ENCODE data around the gene PEA15.

DNA sequence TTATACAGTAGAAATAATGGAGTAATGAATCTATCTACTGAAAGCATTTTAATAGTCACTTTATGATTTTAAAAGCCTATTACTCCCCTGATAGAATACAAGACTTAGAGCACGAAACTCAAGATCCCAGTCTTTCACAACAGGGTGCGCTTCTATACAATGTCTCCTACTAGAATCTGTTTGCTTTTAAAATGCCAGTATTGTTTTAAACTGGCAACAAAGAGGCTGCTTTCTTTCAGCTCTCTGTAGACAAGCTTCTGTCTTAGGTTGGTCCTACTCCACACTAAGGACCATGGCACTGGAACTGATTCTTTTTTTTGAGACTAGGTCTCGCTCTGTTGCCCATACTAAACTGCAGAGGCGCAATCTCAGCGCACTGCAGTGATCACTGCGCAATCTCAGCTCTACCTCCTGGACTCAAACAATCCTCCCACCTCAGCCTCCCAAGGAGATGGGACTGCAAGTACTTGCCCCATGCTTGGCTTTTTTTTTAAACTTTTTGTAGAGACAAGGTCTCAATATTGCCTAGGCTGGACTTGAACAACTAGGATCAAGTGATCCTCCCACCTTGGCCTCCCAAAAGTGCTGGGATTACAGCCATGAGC is 52.3 kb downstream of the PEA15 start:
- TF ChIP-seq, protein P1, sequence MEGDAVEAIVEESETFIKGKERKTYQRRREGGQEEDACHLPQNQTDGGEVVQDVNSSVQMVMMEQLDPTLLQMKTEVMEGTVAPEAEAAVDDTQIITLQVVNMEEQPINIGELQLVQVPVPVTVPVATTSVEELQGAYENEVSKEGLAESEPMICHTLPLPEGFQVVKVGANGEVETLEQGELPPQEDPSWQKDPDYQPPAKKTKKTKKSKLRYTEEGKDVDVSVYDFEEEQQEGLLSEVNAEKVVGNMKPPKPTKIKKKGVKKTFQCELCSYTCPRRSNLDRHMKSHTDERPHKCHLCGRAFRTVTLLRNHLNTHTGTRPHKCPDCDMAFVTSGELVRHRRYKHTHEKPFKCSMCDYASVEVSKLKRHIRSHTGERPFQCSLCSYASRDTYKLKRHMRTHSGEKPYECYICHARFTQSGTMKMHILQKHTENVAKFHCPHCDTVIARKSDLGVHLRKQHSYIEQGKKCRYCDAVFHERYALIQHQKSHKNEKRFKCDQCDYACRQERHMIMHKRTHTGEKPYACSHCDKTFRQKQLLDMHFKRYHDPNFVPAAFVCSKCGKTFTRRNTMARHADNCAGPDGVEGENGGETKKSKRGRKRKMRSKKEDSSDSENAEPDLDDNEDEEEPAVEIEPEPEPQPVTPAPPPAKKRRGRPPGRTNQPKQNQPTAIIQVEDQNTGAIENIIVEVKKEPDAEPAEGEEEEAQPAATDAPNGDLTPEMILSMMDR (IDR thresholded peaks at IDR 0.05) = no peak
- no peak for TF ChIP-seq POLR2A (IDR thresholded peaks at IDR 0.05)

Measured in breast epithelium (tissue), 3 donors.